K562 (cell line): ENCODE measurements around the gene PRAMEF11. TPM values are rescaled to one million over a fixed set of nuclear protein-coding genes. Genes with fewer than 3 reads are reported as not detected.

Experiments used
- ATAC-seq: fragments of 200-7000 bp; cut with Tn5 transposase; 3 replicates; pipeline ENCODE4 v1.9.1; 2020; ENCODE audit warnings: moderate library complexity
- BruUV-seq: library from RNA; stranded (reverse); fragments of 400-500 nt; replicated peaks from 2 replicates; lab custom pipeline; 2021; lab: Mats Ljungman, UMichigan
- CTCF ChIA-PET: fragments of 300-600 bp; formaldehyde crosslinking; extraction: SDS; loops from one replicate; lab custom pipeline; 2021; ENCODE audit warnings: low intra/inter-chr PET ratio; lab: Yijun Ruan, JAX
- POLR2A ChIA-PET: fragments of 300-600, 350-650 bp; sonication (Branson Sonifier 250); formaldehyde crosslinking; extraction: SDS; loops from one replicate; lab custom pipeline; 2021; ENCODE audit warnings: antibody characterized with exemption, inconsistent platforms; lab: Yijun Ruan, JAX
- DNase-seq, 4 experiments: peaks; one replicate each; pipeline versions ENCODE4 v3.0.0 to v3.0.0-alpha.2; 2011 to 2018; ENCODE audit warnings: low spot score in 3 of 4, mixed read lengths in 3 of 4; ENCODE audit errors: extremely low read depth in 1 of 4
- FAIRE-seq: peaks from 2 replicates; lab custom pipeline; 2011; peaks lifted over from hg19 to GRCh38; lab: Jason Lieb, UNC
- H2AFZ ChIP-seq: 2 replicates; pipeline ENCODE4 v1.6.0; 2011; ENCODE audit warnings: low read depth, low read length, control low read depth, inconsistent platforms
- H3K27ac ChIP-seq: fragments of 200-600 bp; 3 replicates; pipeline ENCODE4 v1.8.0; 2011; ENCODE audit warnings: low read depth, mild to moderate bottlenecking, control low read depth, inconsistent platforms, low read length, moderate library complexity, mixed read lengths; ENCODE audit errors: extremely low read depth
- H3K27me3 ChIP-seq, 2 experiments: fragments of 300-600 bp in 1 of 2; 2 replicates in 1 of 2; 3 replicates in 1 of 2; pipeline versions ENCODE4 v1.6.0 to v1.8.0; 2011; ENCODE audit warnings: inconsistent platforms in 2 of 2, low read length in 2 of 2, mild to moderate bottlenecking in 1 of 2, mixed read lengths in 1 of 2, moderate library complexity in 1 of 2; ENCODE audit not compliant: control insufficient read depth in 2 of 2, insufficient read depth in 2 of 2
- H3K36me3 ChIP-seq: fragments of 300-600 bp; 3 replicates; pipeline ENCODE4 v1.8.0; 2011; ENCODE audit warnings: mild to moderate bottlenecking, low read length, inconsistent platforms; ENCODE audit not compliant: control insufficient read depth, insufficient read depth
- H3K4me1 ChIP-seq, 2 experiments: fragments of 200-600 bp in 1 of 2; replicated peaks in 1 of 2; 2 replicates in 1 of 2; 3 replicates in 1 of 2; pipeline versions ENCODE4 v1.5.1 to v1.8.0; 2011; ENCODE audit warnings: inconsistent platforms in 2 of 2, low read length in 2 of 2, mild to moderate bottlenecking in 1 of 2, mixed read lengths in 1 of 2, moderate library complexity in 1 of 2; ENCODE audit not compliant: control insufficient read depth in 2 of 2, insufficient read depth in 2 of 2
- H3K4me2 ChIP-seq: 2 replicates; pipeline ENCODE4 v1.6.1; 2011; ENCODE audit warnings: low read length, control low read depth, inconsistent platforms, mixed read lengths; ENCODE audit not compliant: insufficient read depth
- H3K4me3 ChIP-seq: fragments of 200-600 bp; sonication (generic), shearing (Covaris generic); 2 replicates; pipeline ENCODE4 v1.5.1; 2016; ENCODE audit warnings: control low read depth, inconsistent platforms
- H3K79me2 ChIP-seq: fragments of 200-600 bp; 3 replicates; pipeline ENCODE4 v1.8.0; 2011; ENCODE audit warnings: low read length, inconsistent platforms; ENCODE audit not compliant: control insufficient read depth, insufficient read depth
- H3K9ac ChIP-seq, 2 experiments: 2 replicates each; pipeline versions ENCODE4 v1.6.0 to v1.6.1; 2011; ENCODE audit warnings: low read depth in 2 of 2, low read length in 2 of 2, control low read depth in 1 of 2, inconsistent platforms in 1 of 2, mild to moderate bottlenecking in 1 of 2, mixed read lengths in 1 of 2; ENCODE audit not compliant: insufficient read depth in 1 of 2
- H3K9me1 ChIP-seq: one replicate; pipeline ENCODE4 v1.6.0; 2011; ENCODE audit warnings: inconsistent platforms, mild to moderate bottlenecking, low read length, moderate library complexity; ENCODE audit not compliant: control insufficient read depth, insufficient read depth
- H3K9me3 ChIP-seq: replicated peaks from 2 replicates; pipeline ENCODE4 v1.5.1; 2011; ENCODE audit warnings: low read depth, low read length, inconsistent platforms; ENCODE audit not compliant: control insufficient read depth, insufficient read depth
- H4K20me1 ChIP-seq: replicated peaks from 2 replicates; pipeline ENCODE4 v1.6.1; 2011; ENCODE audit warnings: low read length, inconsistent platforms, mixed read lengths; ENCODE audit not compliant: control insufficient read depth, insufficient read depth
- BCOR ChIP-seq: fragments of 450-650 bp; IDR thresholded peaks from 2 replicates; pipeline ENCODE4 v1.6.1; 2016
- FOSL1 ChIP-seq: fragments of 200-800 bp; sonication (Bioruptor generic); conservative IDR thresholded peaks from 2 replicates; pipeline ENCODE4 v1.6.1; 2016; ENCODE audit warnings: missing genetic modification characterization, missing compliant biosample characterization
- KLF16 ChIP-seq: IDR thresholded peaks from 2 replicates; pipeline ENCODE4 v1.6.1; 2016; ENCODE audit warnings: antibody characterized with exemption
- WGBS: fragments of 100-300 bp; shearing (Covaris generic); methylation state at CpG from one replicate; pipeline ENCODE4 v1.1.6; 2016; ENCODE audit warnings: low coverage, mixed read lengths; ENCODE audit not compliant: insufficient coverage; ENCODE audit errors: missing lambda C conversion rate; 5-methylcytosine and 5-hydroxymethylcytosine counted together
- in situ Hi-C: fragments of 300-500 bp; cut with MboI; formaldehyde crosslinking; loops from 4 replicates; pipeline ENCODE4 v1.15.0; 2018; ENCODE audit warnings: inconsistent platforms, mixed read lengths
- intact Hi-C: fragments of 100-400 bp; cut with micrococcal nuclease; formaldehyde crosslinking; loops from 2 replicates; pipeline ENCODE4 v1.14.2; 2022
- polyA plus RNA-seq, 8 experiments: library from polyadenylated mRNA; depleted of rRNA in 4 of 8; stranded (reverse) in 5 of 8; unstranded in 3 of 8; fragments of >200 nt; fragmentation: Nextera tagmentation in 2 of 8; fragmentation: Illumina TruSeq in 1 of 8; extraction: Ambion mirVana in 2 of 8; extraction: Trizol in 1 of 8; gene quantifications; 2 replicates each; pipeline versions ENCODE4 v1.2.1 to v1.2.3, GENCODE V29; 2011 to 2014; ENCODE audit warnings: inconsistent platforms in 1 of 8, missing spikeins in 1 of 8
- total RNA-seq, 7 experiments: library from RNA; depleted of rRNA in 6 of 7; stranded (reverse); fragments of >200 nt in 6 of 7; fragmentation: Illumina TruSeq in 2 of 7; extraction: Trizol in 2 of 7; gene quantifications; 2 replicates each; pipeline versions ENCODE4 v1.2.1 to v1.2.3, GENCODE V29; 2011 to 2021; ENCODE audit warnings: low replicate concordance in 1 of 7
- TF ChIP-seq, protein P1 (sequence below): fragments of 450-650 bp; formaldehyde crosslinking; IDR thresholded peaks from 2 replicates; pipeline ENCODE4 v1.4.0; 2022; ENCODE audit warnings: missing genetic modification characterization

Gene PRAMEF11
- total and polyA plus RNA-seq, 9 of the 15 experiments (the other 6 are each of a cell fraction or from before 2014, with no cell fraction given), result not detected

DNA sequence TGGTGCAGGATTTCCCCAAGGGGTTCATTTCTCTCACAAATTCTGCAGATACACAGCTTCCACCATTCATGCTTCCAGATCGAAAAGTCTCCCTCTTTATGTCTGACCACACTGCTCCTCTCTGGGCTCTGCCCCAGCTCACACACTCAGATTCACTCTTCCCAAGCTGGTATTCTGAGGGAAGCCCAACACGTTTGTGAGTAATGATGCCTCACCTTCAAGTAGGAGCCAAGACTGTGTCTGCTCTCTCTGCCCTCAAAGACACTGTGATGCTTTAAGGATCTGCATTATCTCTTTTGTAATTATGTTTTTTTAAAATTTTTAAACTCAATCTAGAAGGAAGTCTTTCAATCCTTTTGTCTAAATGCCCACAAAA lies 19.8 kb downstream of the PRAMEF11 start:
- H4K20me1 ChIP-seq, result no peaks in the 10 kb centered on the region
- no peaks in the 10 kb centered on the region for H3K9me3 ChIP-seq
- no peaks in the 10 kb centered on the region for H3K79me2 ChIP-seq
- H3K9ac ChIP-seq, result no peak overlapping the region
- intact Hi-C loops, result no loop called here
- no peaks in the 10 kb centered on the region for H3K27me3 ChIP-seq
- 8% methylated on average over 2 of the region's 2 CpGs for WGBS
- POLR2A ChIA-PET, result no interaction called here
- peak; percentile 41 for ATAC-seq
- H3K36me3 ChIP-seq, result no peaks in the 10 kb centered on the region
- CTCF ChIA-PET, result no interaction called here
- H2AFZ ChIP-seq, result peak overlapping the region; percentile 79; the same call in 1 of the 2 replicates
- DNase-seq, result no peak
- no peak overlapping the region for H3K4me3 ChIP-seq
- TF ChIP-seq KLF16 (no peak), BCOR (no peak), FOSL1 (tag) (0 out of 2 replicates have a peak, but pooled peaks have one; percentile 0)
- TF ChIP-seq, protein P1, sequence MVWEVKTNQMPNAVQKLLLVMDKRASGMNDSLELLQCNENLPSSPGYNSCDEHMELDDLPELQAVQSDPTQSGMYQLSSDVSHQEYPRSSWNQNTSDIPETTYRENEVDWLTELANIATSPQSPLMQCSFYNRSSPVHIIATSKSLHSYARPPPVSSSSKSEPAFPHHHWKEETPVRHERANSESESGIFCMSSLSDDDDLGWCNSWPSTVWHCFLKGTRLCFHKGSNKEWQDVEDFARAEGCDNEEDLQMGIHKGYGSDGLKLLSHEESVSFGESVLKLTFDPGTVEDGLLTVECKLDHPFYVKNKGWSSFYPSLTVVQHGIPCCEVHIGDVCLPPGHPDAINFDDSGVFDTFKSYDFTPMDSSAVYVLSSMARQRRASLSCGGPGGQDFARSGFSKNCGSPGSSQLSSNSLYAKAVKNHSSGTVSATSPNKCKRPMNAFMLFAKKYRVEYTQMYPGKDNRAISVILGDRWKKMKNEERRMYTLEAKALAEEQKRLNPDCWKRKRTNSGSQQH, result no peak
- in situ Hi-C loops, result no loop called here
- no peaks in the 10 kb centered on the region for H3K9me1 ChIP-seq
- no peak for FAIRE-seq
- H3K27ac ChIP-seq, result peak overlapping the region; percentile 59; the same call in 1 of the 3 replicates
- peak overlapping the region; percentile 66 for H3K4me2 ChIP-seq
- no TSS peak for BruUV-seq
- H3K4me1 ChIP-seq, result peaks cover 0 to 23% of the 10 kb centered on the region in 2 experiments; a peak in 2 of 5 replicates
